ENCODE measurements around the gene KCNQ1. TPM values are rescaled to one million over a fixed set of nuclear protein-coding genes. Genes with fewer than 3 reads are reported as not detected.

The KCNQ1 gene
- total and polyA plus RNA-seq, 2 donors (not counting 3 experiments of a cell fraction or from before 2014, with no cell fraction given), result 0.07 to 0.09 TPM

DNA sequence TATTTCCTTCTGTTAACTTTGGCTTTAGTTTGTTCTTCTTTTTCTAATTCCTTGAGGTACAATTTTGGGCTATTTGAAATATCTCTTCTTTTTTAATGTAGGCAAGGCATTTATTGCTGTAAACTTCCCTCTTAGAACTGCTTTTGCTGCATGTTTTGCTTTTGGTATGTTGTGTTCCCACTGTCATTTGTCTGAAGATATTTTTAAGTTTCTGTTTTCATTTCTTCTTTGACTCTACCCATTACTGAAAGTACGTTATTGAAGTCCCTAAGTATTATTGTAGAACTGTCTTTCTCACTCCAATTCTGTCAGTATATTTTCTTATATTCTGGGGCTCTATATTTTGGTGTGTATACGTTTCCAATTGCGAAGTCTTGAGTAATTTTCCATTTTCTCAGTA is 177.1 kb downstream of the KCNQ1 start:
- Histone ChIP-seq H3K4me2 (ENCODE audit: insufficient read depth, low read length) (no peak overlapping the region), H3K79me2 (ENCODE audit: control insufficient read depth, insufficient read depth, low read length) (no peaks in the 10 kb centered on the region), H2AFZ (ENCODE audit: low read depth, low read length) (no peak overlapping the region), H3K4me1 (ENCODE audit: control insufficient read depth, extremely low read depth, insufficient read depth, low read length) (no peaks in the 10 kb centered on the region), H4K20me1 (replicated peaks; ENCODE audit: control insufficient read depth, extremely low read depth, insufficient read depth, low read length) (no peaks in the 10 kb centered on the region), H3K27ac (ENCODE audit: insufficient read depth, low read depth, low read length) (no peak overlapping the region), H3K9ac (replicated peaks; ENCODE audit: extremely low read depth, insufficient read depth, low read length) (no peak overlapping the region), H3K36me3 (ENCODE audit: control insufficient read depth in 2 of 2, extremely low read depth in 1 of 2, insufficient read depth in 2 of 2, low read length in 2 of 2) (no peaks in the 10 kb centered on the region), H3K9me3 (replicated peaks; ENCODE audit: control insufficient read depth, insufficient read depth, low read length) (no peaks in the 10 kb centered on the region), H3K9me1 (replicated peaks; ENCODE audit: control insufficient read depth, extremely low read depth, insufficient read depth, low read length) (no peaks in the 10 kb centered on the region), H3K27me3 (ENCODE audit: control insufficient read depth in 2 of 2, insufficient read depth in 2 of 2, low read length in 2 of 2) (peaks cover 1 to 8% of the 10 kb centered on the region in 2 experiments), H3K4me3 (replicated peaks in 1 of 3; ENCODE audit: insufficient read depth in 1 of 3, low read depth in 1 of 3, low read length in 3 of 3) (no peak overlapping the region)
- dilution Hi-C loops (cut with MboI; ENCODE audit: extremely low pct_ligation_motif_present, low sequenced_read_pairs) (no loop called here), intact Hi-C loops (cut with micrococcal nuclease) (no loop called here)
- no TSS peak for BruUV-seq (replicated peaks)
- FAIRE-seq, result no peak
- TF ChIP-seq GATA2 (IDR thresholded peaks at IDR 0.05; ENCODE audit: insufficient read depth, insufficient read length, low read depth, low read length) (no peak), POLR2A (IDR thresholded peaks at IDR 0.05; ENCODE audit: low read depth, low read length) (no peak), FOS (IDR thresholded peaks at IDR 0.05; ENCODE audit: borderline replicate concordance, insufficient read depth, low read length) (no peak), EZH2 (IDR thresholded peaks at IDR 0.05; ENCODE audit: borderline replicate concordance, low read depth, low read length, severe bottlenecking) (no peak), POLR2AphosphoS5 (IDR thresholded peaks at IDR 0.05; ENCODE audit: insufficient read depth, low read depth, low read length) (no peak), MAX (IDR thresholded peaks at IDR 0.05; ENCODE audit: insufficient read depth, insufficient read length) (no peak), CTCF (IDR thresholded peaks at IDR 0.05; ENCODE audit: extremely low read depth in 1 of 2, insufficient read depth in 1 of 2, low read depth in 1 of 2, low read length in 2 of 2) (no peak), MYC (IDR thresholded peaks at IDR 0.05; ENCODE audit: low read depth, low read length) (no peak), JUN (IDR thresholded peaks at IDR 0.05; ENCODE audit: borderline replicate concordance, insufficient read depth, insufficient read length, low read depth) (no peak)
- ChIA-PET CTCF (no interaction called here), POLR2A (no interaction called here)
- DNase-seq (ENCODE audit: low read depth, low spot score), result no peak
